ENCODE measurements around the gene MGST3.
"Not testable (repeated sequence)": the region's sequence is repeated elsewhere in the genome, so short reads cannot be mapped to it uniquely, and the experiment has no call there.

MGST3 gene

GRCh38 chr1:165698761-165699052 is 67.7 kb downstream of the MGST3 start:
- FAIRE-seq: no peak

GRCh38 chr1:165699577-165699976 is 68.5 kb downstream of the MGST3 start:
- no peak for FAIRE-seq

GRCh38 chr1:165701922-165702321 is 70.9 kb downstream of the MGST3 start:
- not testable (repeated sequence) for FAIRE-seq

GRCh38 chr1:165703648-165704047 is 72.6 kb downstream of the MGST3 start:
- FAIRE-seq: no peak
